ENCODE data around the gene LRFN3.
"Not testable (repeated sequence)": the region's sequence is repeated elsewhere in the genome, so short reads cannot be mapped to it uniquely, and the experiment has no call there.

The LRFN3 gene

DNA sequence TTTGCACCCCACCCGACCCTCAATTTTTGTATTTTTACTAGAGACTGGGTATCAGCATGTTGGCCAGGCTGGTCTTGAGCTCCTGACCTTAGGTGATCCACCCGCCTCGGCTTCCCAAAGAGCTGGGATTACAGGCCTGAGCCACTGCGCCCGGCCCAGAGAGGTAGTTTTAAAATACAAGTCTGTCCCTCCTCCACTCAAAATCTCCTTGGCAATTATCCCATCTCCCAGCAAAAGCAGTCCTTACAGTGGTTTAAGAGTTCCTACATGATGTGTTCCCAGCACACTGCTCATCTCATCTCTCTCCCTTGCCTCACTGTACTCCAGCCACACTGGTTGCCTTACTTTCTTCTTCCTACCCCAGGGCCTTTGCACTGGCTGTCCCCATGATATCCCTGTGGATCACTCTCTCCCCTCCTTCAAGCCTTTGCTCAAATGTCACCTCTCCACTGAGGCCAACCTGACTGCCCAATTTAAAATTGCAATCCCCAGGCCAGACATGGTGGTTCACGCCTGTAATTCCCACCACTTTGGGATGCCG, 24.3 kb downstream of the LRFN3 start:
- no peak for DNase-seq (ENCODE audit: insufficient read length, low spot score)
- TF ChIP-seq PAX5 (IDR thresholded peaks at IDR 0.05; ENCODE audit: insufficient read depth, low read length, severe bottlenecking) (no peak), POU2F2 (IDR thresholded peaks at IDR 0.05; ENCODE audit: low read depth, low read length) (no peak), TAF1 (IDR thresholded peaks at IDR 0.05; ENCODE audit: low read depth, low read length) (no peak), POLR2A (IDR thresholded peaks at IDR 0.05; ENCODE audit: low read depth, low read length) (no peak), SPI1 (IDR thresholded peaks at IDR 0.05; ENCODE audit: low read depth, low read length) (no peak)
- FAIRE-seq, result no peak

DNA sequence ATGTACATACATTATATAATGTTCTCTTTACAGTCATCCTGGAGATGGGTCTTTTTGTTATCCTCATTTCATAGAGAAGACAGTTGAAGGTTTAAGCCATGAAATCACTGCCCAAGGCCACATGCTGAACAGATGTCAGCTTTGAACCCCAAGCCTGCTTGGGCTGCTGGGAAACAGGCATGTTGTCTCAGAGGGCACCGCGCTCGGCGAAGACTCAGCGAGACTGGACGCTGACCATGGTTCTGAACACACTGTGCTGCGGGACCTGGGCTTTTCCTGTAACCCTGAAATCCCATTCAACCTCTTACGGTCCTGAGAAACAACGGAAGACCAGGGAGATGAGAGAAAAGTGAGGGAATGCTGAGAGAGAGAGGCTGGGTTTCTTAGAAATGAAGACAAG, 27.3 kb downstream of the LRFN3 start:
- no peak for FAIRE-seq
- TF ChIP-seq POU2F2 (IDR thresholded peaks at IDR 0.05; ENCODE audit: low read depth, low read length) (no peak), SPI1 (IDR thresholded peaks at IDR 0.05; ENCODE audit: low read depth, low read length) (no peak), PAX5 (IDR thresholded peaks at IDR 0.05; ENCODE audit: insufficient read depth, low read length, severe bottlenecking) (no peak), POLR2AphosphoS5 (IDR thresholded peaks at IDR 0.05; ENCODE audit: low read depth, low read length) (no peak), POLR2A (IDR thresholded peaks at IDR 0.05; ENCODE audit: low read depth, low read length) (no peak), TAF1 (IDR thresholded peaks at IDR 0.05; ENCODE audit: low read depth, low read length) (no peak)
- no peak for DNase-seq (ENCODE audit: insufficient read length, low spot score)

- no peak for TF ChIP-seq POLR2A (IDR thresholded peaks at IDR 0.05; ENCODE audit: low read depth, low read length)
- no peak for TF ChIP-seq TAF1 (IDR thresholded peaks at IDR 0.05; ENCODE audit: low read depth, low read length)
- no peak for TF ChIP-seq PAX5 (IDR thresholded peaks at IDR 0.05; ENCODE audit: insufficient read depth, low read length, severe bottlenecking)
- TF ChIP-seq POU2F2 (IDR thresholded peaks at IDR 0.05; ENCODE audit: low read depth, low read length), result no peak
- TF ChIP-seq SPI1 (IDR thresholded peaks at IDR 0.05; ENCODE audit: low read depth, low read length), result no peak
- TF ChIP-seq POLR2AphosphoS5 (IDR thresholded peaks at IDR 0.05; ENCODE audit: low read depth, low read length), result no peak
- FAIRE-seq (no peak), DNase-seq (ENCODE audit: insufficient read length, low spot score) (no peak)
Measured at GRCh38 chr19:35966771-35967170, 30.6 kb downstream of the LRFN3 start.

DNA sequence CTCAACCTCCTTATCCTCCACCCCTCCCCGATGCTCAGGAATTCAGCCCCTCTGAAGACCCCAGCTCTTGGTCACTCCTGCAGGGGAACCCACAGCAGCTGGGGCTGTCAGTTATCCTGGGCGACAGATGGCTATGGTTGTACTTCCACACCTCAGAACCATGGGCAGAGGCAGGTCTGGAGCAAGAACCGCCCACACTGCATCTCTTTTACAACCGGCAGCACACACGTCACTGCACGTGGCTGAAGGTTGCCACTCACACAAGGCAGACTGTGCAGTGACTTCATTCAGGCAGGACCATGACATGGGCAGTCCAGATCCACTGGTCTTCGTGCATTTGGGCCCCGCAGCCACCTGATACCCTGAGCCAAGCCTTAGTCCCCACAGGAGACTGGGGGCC, 37.3 kb downstream of the LRFN3 start:
- DNase-seq (ENCODE audit: insufficient read length, low spot score) (no peak), FAIRE-seq (no peak)
- TF ChIP-seq PAX5 (IDR thresholded peaks at IDR 0.05; ENCODE audit: insufficient read depth, low read length, severe bottlenecking) (no peak), POLR2AphosphoS5 (IDR thresholded peaks at IDR 0.05; ENCODE audit: low read depth, low read length) (no peak), TAF1 (IDR thresholded peaks at IDR 0.05; ENCODE audit: low read depth, low read length) (no peak), POLR2A (IDR thresholded peaks at IDR 0.05; ENCODE audit: low read depth, low read length) (no peak), SPI1 (IDR thresholded peaks at IDR 0.05; ENCODE audit: low read depth, low read length) (no peak), POU2F2 (IDR thresholded peaks at IDR 0.05; ENCODE audit: low read depth, low read length) (no peak)

DNA sequence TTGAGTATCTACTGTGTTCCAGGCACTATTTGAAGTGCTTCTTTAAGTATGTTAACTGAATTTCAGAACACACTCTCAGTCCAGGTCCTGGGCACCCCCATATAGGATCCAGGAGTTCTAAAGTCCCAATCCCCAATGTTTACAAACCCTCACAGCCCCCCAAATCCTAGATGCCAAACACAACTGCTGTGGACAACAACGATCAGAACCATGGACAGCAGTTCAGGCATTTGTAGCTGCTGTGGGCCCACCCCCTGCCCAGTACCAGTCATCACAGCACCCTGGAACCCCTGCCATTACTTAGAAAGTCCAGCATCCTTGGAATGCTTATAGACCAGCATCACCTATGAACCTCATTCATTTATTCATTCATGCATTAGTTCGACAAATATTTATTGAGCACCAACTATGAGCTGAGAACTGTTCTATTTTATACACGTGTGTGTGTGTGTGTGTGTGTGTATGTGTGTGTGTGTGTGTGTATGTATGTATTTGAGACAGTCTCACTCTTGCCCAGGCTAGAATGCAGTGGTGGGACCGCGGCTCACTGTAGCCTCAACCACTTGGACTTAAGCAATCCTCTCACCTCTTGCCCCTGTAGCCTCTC, 39.5 kb downstream of the LRFN3 start:
- FAIRE-seq (no peak), DNase-seq (ENCODE audit: insufficient read length, low spot score) (no peak)
- TF ChIP-seq SPI1 (IDR thresholded peaks at IDR 0.05; ENCODE audit: low read depth, low read length) (no peak), PAX5 (IDR thresholded peaks at IDR 0.05; ENCODE audit: insufficient read depth, low read length, severe bottlenecking) (no peak)

GRCh38 chr19:35977446-35978222, 41.5 kb downstream of the LRFN3 start:
- FAIRE-seq (no peak), DNase-seq (ENCODE audit: insufficient read length, low spot score) (no peak)
- TF ChIP-seq POU2F2 (IDR thresholded peaks at IDR 0.05; ENCODE audit: low read depth, low read length) (no peak), TAF1 (IDR thresholded peaks at IDR 0.05; ENCODE audit: low read depth, low read length) (no peak), PAX5 (IDR thresholded peaks at IDR 0.05; ENCODE audit: insufficient read depth, low read length, severe bottlenecking) (no peak), POLR2AphosphoS5 (IDR thresholded peaks at IDR 0.05; ENCODE audit: low read depth, low read length) (no peak), SPI1 (IDR thresholded peaks at IDR 0.05; ENCODE audit: low read depth, low read length) (no peak), POLR2A (IDR thresholded peaks at IDR 0.05; ENCODE audit: low read depth, low read length) (no peak)

DNA sequence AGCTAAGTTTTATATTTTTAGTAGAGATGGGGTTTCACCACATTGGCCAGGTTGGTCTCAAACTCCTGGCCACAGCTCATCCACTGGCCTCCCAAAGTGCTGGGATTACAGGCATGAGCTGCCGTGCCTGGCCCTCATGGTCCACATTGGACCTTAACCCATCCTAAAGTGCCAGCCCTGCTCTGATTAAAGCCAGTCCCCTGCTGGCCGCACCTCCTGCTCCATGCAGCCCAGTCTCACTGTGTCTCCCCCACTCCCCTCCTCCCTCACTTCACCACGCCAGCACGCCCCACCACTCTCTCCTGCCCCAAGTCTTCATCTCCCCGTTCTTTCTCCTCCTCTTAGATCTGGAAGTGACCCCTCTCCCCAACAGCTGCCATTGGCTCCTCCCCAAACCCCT, 42.1 kb downstream of the LRFN3 start:
- no peak for DNase-seq (ENCODE audit: insufficient read length, low spot score)
- TF ChIP-seq POLR2A (IDR thresholded peaks at IDR 0.05; ENCODE audit: low read depth, low read length), result no peak
- TF ChIP-seq POU2F2 (IDR thresholded peaks at IDR 0.05; ENCODE audit: low read depth, low read length), result no peak
- no peak for TF ChIP-seq SPI1 (IDR thresholded peaks at IDR 0.05; ENCODE audit: low read depth, low read length)
- TF ChIP-seq POLR2AphosphoS5 (IDR thresholded peaks at IDR 0.05; ENCODE audit: low read depth, low read length), result no peak
- no peak for TF ChIP-seq TAF1 (IDR thresholded peaks at IDR 0.05; ENCODE audit: low read depth, low read length)
- no peak for TF ChIP-seq PAX5 (IDR thresholded peaks at IDR 0.05; ENCODE audit: insufficient read depth, low read length, severe bottlenecking)
- FAIRE-seq, result no peak

DNA sequence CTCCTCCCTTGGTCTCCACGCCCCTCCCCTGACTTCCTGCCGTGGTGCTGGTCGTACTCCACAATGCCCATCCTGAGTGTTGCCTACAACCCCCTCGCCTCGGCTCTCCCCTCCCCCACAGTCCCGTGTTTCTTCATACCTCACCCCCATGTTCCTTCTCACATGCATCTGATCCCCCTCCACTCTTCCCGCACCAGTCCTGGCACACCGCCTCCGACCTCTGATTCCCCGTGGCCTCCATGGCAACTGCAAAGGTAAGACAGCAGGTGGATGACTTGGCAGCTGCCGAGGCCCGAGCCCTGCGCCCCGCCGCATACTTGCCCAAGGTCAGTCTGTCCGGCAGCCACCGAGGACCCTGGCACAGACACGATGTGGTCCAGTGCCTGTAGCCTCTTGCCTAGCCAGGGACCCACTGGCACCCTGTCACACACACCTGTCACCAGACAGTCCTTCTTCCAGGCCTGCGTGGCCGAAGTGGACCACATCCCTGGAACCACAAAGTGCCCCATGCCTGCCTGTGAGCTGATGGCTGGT, 42.7 kb downstream of the LRFN3 start:
- DNase-seq (ENCODE audit: insufficient read length, low spot score) (no peak), FAIRE-seq (no peak)
- no peak for TF ChIP-seq TAF1 (IDR thresholded peaks at IDR 0.05; ENCODE audit: low read depth, low read length)
- TF ChIP-seq PAX5 (IDR thresholded peaks at IDR 0.05; ENCODE audit: insufficient read depth, low read length, severe bottlenecking), result no peak

GRCh38 chr19:35980997-35981396, 44.8 kb downstream of the LRFN3 start:
- DNase-seq (ENCODE audit: insufficient read length, low spot score); FAIRE-seq: not testable (repeated sequence)

DNA sequence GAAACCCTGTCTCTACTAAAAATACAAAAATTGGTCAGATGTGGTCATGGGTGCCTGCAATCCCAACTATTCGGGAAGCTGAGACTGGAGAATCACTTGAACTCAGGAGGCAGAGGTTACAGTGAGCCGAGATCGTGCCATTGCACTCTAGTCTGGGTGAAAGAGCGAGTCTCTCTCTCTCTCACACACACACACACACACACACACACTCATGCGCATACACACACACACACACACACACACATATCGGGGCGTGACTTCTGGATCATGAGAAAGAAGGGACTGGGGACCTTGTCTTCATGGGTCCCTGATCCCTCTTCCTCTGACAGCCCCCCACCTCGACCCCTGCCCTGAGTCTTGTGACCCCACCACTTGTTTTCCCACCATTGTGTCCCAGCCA, 47.0 kb downstream of the LRFN3 start:
- TF ChIP-seq POLR2A (IDR thresholded peaks at IDR 0.05; ENCODE audit: low read depth, low read length) (no peak), POU2F2 (IDR thresholded peaks at IDR 0.05; ENCODE audit: low read depth, low read length) (no peak), TAF1 (IDR thresholded peaks at IDR 0.05; ENCODE audit: low read depth, low read length) (no peak), PAX5 (IDR thresholded peaks at IDR 0.05; ENCODE audit: insufficient read depth, low read length, severe bottlenecking) (no peak), SPI1 (IDR thresholded peaks at IDR 0.05; ENCODE audit: low read depth, low read length) (no peak), POLR2AphosphoS5 (IDR thresholded peaks at IDR 0.05; ENCODE audit: low read depth, low read length) (no peak)
- FAIRE-seq, result no peak
- DNase-seq (ENCODE audit: insufficient read length, low spot score), result no peak
